Lower leg skin (tissue), 4 donors: ENCODE data around the gene REELD1. TPM values are rescaled to one million over a fixed set of nuclear protein-coding genes. Genes with fewer than 3 reads are reported as not detected.

Source experiments
- DNase-seq, 2 donors: peaks; one replicate each; pipeline ENCODE4 v3.0.0-alpha.2; 2019; ENCODE audit warnings: low spot score in 2 of 2
- H3K4me3 ChIP-seq: fragments of 200-600 bp; sonication (generic); 2 replicates; pipeline ENCODE4 v1.5.1; 2017; ENCODE audit warnings: mild to moderate bottlenecking, low read depth; ENCODE audit not compliant: poor library complexity, severe bottlenecking
- POLR2A ChIP-seq, 2 donors: fragments of 450-650 bp; IDR thresholded peaks; one replicate each; pipeline ENCODE4 v1.6.1; 2016 to 2017; ENCODE audit warnings: antibody characterized with exemption in 2 of 2, mild to moderate bottlenecking in 1 of 2, moderate library complexity in 1 of 2
- WGBS, 2 donors: methylation state at CpG; one replicate each; pipeline ENCODE4 v1.1.5; 2018; 5-methylcytosine and 5-hydroxymethylcytosine counted together
- intact Hi-C: fragments of 100-400 bp; cut with DNase I; formaldehyde crosslinking; loops from one replicate; pipeline ENCODE4 v1.15.0; 2023; ENCODE audit warnings: low total_unique reads
- total RNA-seq, 4 donors: library from RNA; depleted of rRNA; stranded (reverse); fragments of >200 nt; gene quantifications; one replicate each; pipeline ENCODE4 v1.1.0, GENCODE V29; 2016
- TF ChIP-seq, protein P1 (sequence below), 3 donors: fragments of 450-650 bp; IDR thresholded peaks; one replicate each; pipeline ENCODE4 v1.5.1; 2016; ENCODE audit warnings: antibody characterized with exemption in 3 of 3, mild to moderate bottlenecking in 3 of 3, moderate library complexity in 2 of 3

Gene REELD1
- total RNA-seq, 4 donors from 2014 or later: 0.96 TPM; not detected in 3

DNA sequence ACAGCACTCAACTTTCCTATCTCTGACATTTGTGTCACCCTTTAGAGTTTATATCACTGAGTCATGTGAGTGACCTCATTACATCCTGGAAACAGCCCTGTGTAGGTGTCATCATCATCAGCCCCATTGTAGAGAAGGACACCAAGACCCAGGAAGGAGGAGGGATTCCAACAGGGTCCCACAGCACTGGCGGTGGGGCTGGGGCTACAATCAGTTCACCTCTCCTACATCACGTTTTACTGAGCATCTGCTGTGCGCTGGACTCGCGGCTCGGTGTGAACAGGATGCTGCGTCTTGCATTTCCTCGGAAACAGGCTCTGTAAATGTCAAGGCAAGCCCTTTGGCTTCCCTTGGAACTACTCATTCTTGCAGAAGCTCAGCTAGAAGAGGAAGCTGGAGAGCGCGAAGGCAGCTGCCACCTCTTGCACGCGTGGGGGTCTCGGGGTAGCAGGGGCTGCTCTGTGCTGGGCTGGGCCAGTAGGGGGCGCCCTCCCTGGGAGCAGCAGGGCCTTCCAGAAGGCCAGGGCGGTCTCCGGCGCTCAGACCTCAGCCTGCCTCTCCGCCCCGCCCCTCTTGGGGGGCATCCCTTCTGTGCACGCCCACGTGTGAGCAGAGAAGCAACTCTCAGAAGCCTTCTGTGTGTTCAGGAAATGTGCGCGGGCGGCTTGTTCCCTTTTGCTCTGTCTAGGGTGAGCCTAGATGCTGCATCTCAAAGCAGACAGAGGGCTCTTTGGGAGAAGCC, 29.0 kb downstream of the REELD1 start:
- no peak overlapping the region for H3K4me3 ChIP-seq
- 55 to 82% methylated on average over 21 to 23 of the region's 24 CpGs for WGBS, 2 donors
- no peak for DNase-seq
- TF ChIP-seq, protein P1, sequence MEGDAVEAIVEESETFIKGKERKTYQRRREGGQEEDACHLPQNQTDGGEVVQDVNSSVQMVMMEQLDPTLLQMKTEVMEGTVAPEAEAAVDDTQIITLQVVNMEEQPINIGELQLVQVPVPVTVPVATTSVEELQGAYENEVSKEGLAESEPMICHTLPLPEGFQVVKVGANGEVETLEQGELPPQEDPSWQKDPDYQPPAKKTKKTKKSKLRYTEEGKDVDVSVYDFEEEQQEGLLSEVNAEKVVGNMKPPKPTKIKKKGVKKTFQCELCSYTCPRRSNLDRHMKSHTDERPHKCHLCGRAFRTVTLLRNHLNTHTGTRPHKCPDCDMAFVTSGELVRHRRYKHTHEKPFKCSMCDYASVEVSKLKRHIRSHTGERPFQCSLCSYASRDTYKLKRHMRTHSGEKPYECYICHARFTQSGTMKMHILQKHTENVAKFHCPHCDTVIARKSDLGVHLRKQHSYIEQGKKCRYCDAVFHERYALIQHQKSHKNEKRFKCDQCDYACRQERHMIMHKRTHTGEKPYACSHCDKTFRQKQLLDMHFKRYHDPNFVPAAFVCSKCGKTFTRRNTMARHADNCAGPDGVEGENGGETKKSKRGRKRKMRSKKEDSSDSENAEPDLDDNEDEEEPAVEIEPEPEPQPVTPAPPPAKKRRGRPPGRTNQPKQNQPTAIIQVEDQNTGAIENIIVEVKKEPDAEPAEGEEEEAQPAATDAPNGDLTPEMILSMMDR (IDR thresholded peaks at IDR 0.05): no peak
- TF ChIP-seq POLR2A (IDR thresholded peaks at IDR 0.05): no peak
- intact Hi-C loops: no loop called here

DNA sequence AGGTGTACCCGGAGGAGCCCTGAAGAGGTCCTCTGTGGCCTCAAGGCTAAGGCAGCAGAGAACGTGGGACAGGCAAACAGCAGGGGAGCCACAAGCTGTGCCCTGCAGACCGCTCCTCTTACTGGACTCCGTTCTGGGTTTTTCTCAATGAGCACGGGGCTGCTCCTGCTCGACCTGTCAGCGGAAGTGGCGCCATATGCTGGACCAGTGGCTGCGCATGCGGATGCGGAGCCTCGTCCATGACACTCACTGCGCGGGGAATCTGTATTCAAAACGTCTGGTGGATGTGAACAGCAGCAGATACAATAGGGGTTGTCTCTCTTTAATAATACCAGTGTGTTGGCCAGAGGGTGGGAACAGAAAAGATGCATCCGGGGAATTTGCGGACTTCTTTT, 29.5 kb downstream of the REELD1 start:
- intact Hi-C loops: no loop called here
- 90% methylated on average over 17 of the region's 17 CpGs for WGBS, 2 donors
- no peak for TF ChIP-seq POLR2A (IDR thresholded peaks at IDR 0.05)
- TF ChIP-seq, protein P1 (IDR thresholded peaks at IDR 0.05): no peak
- no peak for DNase-seq
- no peak overlapping the region for H3K4me3 ChIP-seq

DNA sequence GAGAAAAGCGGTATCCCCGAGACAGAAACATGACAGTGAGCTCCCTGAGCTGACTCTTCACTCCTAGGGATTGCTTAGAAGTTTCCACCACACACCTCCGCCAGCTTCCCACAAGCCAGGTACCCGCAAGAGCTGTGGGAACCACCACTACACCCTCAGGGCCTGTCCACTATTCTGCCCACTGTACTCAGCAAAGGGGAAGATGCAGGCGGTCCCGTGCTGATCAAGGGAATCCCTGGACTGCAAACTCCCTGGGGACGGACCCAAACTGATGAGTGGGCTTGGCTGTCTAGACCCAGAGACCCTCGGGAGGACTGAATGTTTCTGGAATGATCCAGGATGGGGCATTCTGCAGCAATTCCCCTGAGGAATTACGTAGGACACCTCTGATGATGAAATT, 30.2 kb downstream of the REELD1 start:
- no peak for DNase-seq
- intact Hi-C loops: no loop called here
- 80 to 81% methylated on average over 9 of the region's 9 CpGs for WGBS, 2 donors
- H3K4me3 ChIP-seq: no peak overlapping the region
- no peak for TF ChIP-seq POLR2A (IDR thresholded peaks at IDR 0.05)
- TF ChIP-seq, protein P1 (IDR thresholded peaks at IDR 0.05): no peak

DNA sequence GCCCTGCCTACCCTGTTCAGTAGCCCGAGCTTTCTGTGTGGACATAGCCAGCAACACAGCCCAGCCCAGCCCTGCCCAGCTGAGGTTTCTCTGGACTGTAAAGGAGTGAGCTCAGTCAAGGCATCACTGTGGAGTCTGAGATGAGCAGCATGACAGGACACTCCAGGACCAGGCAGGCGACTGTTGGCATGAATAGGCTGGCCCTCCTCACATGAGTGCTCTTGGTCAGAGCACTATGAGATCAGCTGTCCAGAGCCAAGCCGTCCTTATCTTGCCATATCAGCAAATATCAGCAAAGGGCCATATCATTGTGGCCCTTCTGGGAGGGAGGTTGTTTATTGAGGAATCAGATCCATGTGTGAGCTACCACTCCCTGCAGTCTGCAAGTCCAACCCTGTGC, 30.9 kb downstream of the REELD1 start:
- no peak for DNase-seq
- TF ChIP-seq POLR2A (IDR thresholded peaks at IDR 0.05): no peak
- TF ChIP-seq, protein P1 (IDR thresholded peaks at IDR 0.05): no peak
- WGBS, 2 donors: 47 to 73% methylated on average over 3 of the region's 3 CpGs
- intact Hi-C loops: no loop called here
- no peak overlapping the region for H3K4me3 ChIP-seq

DNA sequence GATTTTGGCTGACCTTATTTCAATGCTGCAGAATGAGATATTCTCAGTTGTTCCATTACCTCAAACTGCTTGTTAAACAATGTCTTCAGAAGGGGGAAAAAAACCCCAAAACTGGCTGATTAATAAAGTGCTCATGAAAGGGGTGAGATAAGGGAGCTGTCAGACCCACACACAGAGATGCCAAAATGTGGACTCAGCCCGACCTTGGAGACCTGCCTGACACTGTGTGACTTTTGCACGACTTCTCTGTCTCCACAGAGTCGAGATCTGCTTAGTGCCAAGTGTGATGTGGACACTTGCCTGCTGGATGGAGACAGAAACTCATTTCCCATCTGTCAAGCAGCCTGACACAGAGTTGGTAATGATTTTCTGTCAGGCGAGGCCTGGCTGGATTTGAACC, 31.5 kb downstream of the REELD1 start:
- 44 to 68% methylated on average over 4 of the region's 4 CpGs for WGBS, 2 donors
- intact Hi-C loops: no loop called here
- TF ChIP-seq, protein P1 (IDR thresholded peaks at IDR 0.05): no peak
- no peak for TF ChIP-seq POLR2A (IDR thresholded peaks at IDR 0.05)
- no peak for DNase-seq
- H3K4me3 ChIP-seq: no peak overlapping the region

DNA sequence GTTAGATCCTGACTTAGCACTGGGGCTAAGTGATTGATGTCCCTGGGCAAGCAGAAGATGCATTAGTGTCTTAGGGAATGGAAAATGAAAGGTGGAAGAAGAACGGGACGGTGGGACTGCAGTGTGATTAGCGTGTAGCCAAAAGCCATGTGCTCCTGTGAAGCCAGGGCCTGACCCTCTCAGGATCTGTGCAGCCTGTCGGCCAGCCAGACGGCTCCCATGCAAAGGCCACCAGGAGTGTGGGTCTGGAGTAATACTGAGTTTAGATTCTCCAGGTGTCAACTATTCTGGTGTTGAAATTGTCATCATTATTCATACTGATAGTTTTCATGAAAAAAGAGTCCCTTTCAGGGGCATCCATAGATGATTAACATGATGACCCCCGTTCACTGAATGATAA, 32.0 kb downstream of the REELD1 start:
- no peak for DNase-seq
- no peak for TF ChIP-seq POLR2A (IDR thresholded peaks at IDR 0.05)
- TF ChIP-seq, protein P1 (IDR thresholded peaks at IDR 0.05): no peak
- H3K4me3 ChIP-seq: no peak overlapping the region
- intact Hi-C loops: no loop called here
- 75 to 83% methylated on average over 6 of the region's 6 CpGs for WGBS, 2 donors
